ENCODE measurements around the gene VASH1. TPM values are rescaled to one million over a fixed set of nuclear protein-coding genes. Genes with fewer than 3 reads are reported as not detected.
"Not testable (repeated sequence)": the region's sequence is repeated elsewhere in the genome, so short reads cannot be mapped to it uniquely, and the experiment has no call there.

Gene VASH1
- total RNA-seq, 2 experiments from 2014 or later = 2.5 to 2.6 TPM

DNA sequence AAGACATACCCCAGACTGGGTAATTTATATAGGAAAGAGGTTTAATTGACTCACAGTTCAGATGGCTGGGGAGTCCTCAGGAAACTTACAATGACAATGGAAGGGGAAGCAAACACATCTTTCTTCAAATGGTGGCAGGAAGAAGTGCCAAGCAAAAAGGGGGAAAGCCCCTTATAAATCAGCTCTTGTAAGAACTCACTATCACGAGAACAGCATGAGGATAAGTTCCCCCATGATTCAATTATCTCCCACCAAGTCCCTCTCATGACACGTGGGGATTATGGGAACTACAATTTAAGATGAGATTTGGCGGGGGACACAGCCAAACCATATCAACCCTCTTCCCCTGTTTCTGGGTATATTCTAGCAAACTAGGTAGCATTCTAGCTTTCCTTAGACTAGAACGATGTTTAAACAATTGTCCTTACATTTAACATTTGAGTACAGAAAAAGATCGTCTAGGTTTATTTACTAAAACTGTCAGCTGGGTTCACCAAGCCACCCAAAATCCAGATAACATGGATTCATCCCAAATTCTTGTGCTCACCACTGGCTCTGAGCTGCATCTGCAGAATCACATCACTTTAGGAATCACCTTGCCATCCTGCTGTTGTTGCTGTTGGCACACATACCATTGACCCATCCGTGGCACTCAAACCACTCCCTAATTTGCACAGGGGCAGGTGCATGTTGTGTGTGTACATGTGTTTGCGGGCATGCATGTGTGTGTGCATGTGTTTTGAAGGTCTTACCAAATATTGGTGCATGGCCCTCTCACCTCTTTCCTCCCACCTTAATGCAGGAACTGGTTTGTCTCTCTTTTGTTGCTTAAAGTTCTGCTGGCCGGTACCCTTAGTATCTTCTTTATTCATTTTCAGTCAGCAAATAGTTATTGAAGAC is 36.4 kb upstream of the VASH1 start:
- H3K36me3 Mint-ChIP-seq (ENCODE audit: low read depth) = no peaks in the 10 kb centered on the region
- no peak for DNase-seq
- CTCF ChIA-PET = interaction anchor here (1.2 to 1.7 kb wide), 2 partner anchors 15 to 85 kb away, joined by 3 read pairs; no protein-coding TSS in a partner anchor
- H3K27me3 Mint-ChIP-seq = peaks cover 24% of the 10 kb centered on the region
- H3K4me1 Mint-ChIP-seq = peaks cover 4% of the 10 kb centered on the region
- POLR2A ChIA-PET = no interaction called here
- H3K27ac Mint-ChIP-seq = no peak overlapping the region
- H3K9me3 Mint-ChIP-seq = no peaks in the 10 kb centered on the region
- no peak overlapping the region for H3K4me3 Mint-ChIP-seq

DNA sequence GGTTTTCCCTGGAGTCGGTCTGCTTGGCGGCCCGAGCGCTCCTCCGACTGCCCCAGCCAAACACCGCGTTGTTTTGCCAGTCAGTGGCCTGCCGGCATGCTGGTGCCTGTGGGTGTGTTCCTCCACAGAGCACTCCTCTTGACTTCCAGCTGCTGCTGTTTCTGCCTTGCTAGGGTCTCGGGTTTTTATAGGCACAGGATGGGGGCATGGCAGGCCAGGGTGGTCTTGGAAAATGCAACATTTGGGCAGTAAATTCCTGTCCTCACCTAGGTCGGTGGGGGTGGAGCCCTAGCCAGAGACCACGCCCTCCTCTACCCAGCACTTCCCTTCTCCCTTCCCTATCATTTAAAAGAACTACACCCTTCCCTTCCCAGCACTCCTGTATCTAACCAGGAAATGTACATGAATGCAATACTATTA is 34.7 kb upstream of the VASH1 start:
- no peaks in the 10 kb centered on the region for H3K36me3 Mint-ChIP-seq (ENCODE audit: low read depth)
- no peaks in the 10 kb centered on the region for H3K9me3 Mint-ChIP-seq
- no peak overlapping the region for H3K4me3 Mint-ChIP-seq
- no peak for DNase-seq
- H3K27ac Mint-ChIP-seq = no peak overlapping the region
- POLR2A ChIA-PET = no interaction called here
- CTCF ChIA-PET = no interaction called here
- no peaks in the 10 kb centered on the region for H3K4me1 Mint-ChIP-seq
- peaks cover 31% of the 10 kb centered on the region for H3K27me3 Mint-ChIP-seq

DNA sequence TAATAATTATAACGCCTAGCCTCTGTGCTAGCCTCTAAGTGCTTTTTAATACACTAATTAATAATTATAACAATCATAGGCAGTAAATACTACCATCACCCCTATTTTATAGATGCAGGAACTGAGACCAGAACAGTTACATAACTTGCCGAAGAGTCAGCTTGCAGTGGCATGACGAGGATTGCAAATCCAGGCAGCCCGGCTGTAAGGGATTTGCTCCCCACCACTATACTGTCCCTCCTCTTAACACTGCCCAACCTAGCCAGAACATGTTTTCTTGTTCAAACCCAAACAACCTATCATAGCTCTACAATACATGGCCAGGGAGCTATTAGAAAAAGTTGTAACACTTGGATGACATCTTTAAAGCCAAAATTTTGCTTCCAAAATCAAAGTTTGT is 33.9 kb upstream of the VASH1 start:
- Mint-ChIP-seq H3K4me3 (no peak overlapping the region), H3K36me3 (ENCODE audit: low read depth) (no peaks in the 10 kb centered on the region), H3K27me3 (peaks cover 31% of the 10 kb centered on the region), H3K9me3 (no peaks in the 10 kb centered on the region), H3K27ac (no peak overlapping the region), H3K4me1 (no peaks in the 10 kb centered on the region)
- CTCF ChIA-PET = no interaction called here
- DNase-seq = no peak
- POLR2A ChIA-PET = no interaction called here

DNA sequence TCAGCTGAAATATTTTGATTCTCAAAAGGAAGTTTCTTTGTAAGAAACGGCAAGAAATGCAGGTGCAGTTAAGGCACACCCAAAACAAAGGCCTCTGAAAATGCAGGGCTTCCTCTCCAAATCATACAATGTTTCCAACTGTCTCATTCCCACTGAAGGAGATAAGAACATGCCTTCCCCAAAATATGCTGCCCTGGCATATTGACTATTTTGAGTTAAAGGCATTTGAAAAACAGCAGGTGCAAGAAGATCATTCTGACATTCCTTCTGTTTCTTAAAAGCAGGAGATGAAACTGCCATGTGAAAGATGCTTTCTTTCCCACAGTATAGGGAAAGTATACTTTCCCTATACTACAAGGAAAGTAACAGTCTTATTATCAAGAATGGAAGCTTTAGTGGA is 33.4 kb upstream of the VASH1 start:
- Mint-ChIP-seq H3K9me3 (no peaks in the 10 kb centered on the region), H3K27ac (no peak overlapping the region), H3K27me3 (peaks cover 31% of the 10 kb centered on the region), H3K36me3 (ENCODE audit: low read depth) (no peaks in the 10 kb centered on the region), H3K4me1 (no peaks in the 10 kb centered on the region), H3K4me3 (no peak overlapping the region)
- POLR2A ChIA-PET = no interaction called here
- DNase-seq = no peak
- CTCF ChIA-PET = no interaction called here

DNA sequence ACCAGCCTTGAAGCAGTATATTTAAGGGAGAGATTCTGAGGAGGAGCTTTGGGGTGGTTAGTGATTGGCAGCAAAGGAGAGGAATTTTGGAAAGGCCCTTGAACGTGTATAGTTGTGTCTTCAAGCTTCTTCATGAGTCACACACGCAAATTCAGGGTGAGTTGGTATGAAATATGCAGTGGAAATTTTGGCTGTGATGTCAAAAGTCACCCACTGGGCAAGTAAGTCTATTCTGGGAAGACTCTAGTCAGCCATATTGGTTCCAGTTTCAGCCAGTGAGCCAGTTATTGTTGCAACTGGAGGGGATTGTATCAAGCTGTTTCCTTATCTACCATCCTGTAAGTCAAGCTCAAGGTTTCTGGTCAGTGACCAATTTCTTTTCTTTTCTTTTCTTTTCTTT is 32.0 kb upstream of the VASH1 start:
- Mint-ChIP-seq H3K9me3 (no peaks in the 10 kb centered on the region), H3K27ac (no peak overlapping the region), H3K36me3 (ENCODE audit: low read depth) (no peaks in the 10 kb centered on the region), H3K4me1 (no peaks in the 10 kb centered on the region), H3K4me3 (no peak overlapping the region), H3K27me3 (peaks cover 28% of the 10 kb centered on the region)
- ChIA-PET POLR2A (no interaction called here), CTCF (interaction anchor here (0.6 kb wide), 1 partner anchor 92 kb away, joined by 4 read pairs; no protein-coding TSS in a partner anchor)
- DNase-seq = no peak

DNA sequence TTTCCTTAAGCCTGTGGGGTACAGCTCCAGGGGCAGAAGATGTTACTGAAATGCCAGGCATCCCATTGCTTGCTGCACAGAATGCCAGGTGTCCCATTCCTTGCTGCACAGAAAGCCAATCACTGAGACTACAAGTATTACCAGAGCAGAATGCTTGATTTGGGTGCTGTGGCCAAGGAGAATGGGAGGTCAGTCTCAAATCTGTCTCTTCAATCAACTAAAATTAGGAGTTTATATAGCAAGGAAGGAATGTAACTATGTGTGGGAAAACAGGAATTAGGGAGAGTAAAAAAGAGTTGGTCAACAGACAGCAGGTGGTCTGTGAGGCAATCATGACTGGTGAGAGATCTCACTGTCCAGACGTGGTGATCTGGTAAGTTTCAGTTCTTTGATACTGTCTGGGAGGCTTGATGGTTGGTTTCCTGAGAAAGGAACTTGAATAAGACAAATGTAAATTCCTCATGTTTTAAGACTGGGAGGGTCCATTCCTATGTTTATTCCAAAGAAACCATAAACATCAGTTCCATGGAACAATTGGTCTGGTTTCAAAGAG is 31.2 kb upstream of the VASH1 start:
- CTCF ChIA-PET = interaction anchor here (0.6 kb wide), 1 partner anchor 91 kb away, joined by 4 read pairs; no protein-coding TSS in a partner anchor
- no peak overlapping the region for H3K4me3 Mint-ChIP-seq

DNA sequence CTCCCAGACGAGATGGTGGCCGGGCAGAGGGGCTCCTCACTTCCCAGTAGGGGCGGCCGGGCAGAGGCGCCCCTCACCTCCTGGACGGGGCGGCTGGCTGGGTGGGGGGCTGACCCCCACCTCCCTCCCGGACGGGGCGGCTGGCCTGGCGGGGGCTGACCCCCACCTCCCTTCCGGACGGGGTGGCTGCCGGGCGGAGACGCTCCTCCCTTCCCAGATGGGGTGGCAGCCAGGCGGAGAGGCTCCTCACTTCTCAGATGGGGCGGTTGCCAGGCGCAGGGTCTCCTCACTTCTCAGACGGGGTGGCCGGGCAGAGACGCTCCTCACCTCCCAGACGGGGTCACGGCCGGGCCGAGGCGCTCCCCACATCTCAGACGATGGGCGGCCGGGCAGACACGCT is 26.8 kb upstream of the VASH1 start:
- H3K36me3 Mint-ChIP-seq (ENCODE audit: low read depth); H3K9me3 Mint-ChIP-seq; H3K27ac Mint-ChIP-seq; H3K4me3 Mint-ChIP-seq; DNase-seq; POLR2A ChIA-PET; H3K4me1 Mint-ChIP-seq; CTCF ChIA-PET: not testable (repeated sequence)
- peaks cover 38% of the 10 kb centered on the region for H3K27me3 Mint-ChIP-seq

More for the DNA sequence above, 31.2 kb upstream of the VASH1 start:
- no peaks in the 10 kb centered on the region for H3K4me1 Mint-ChIP-seq
- no peaks in the 10 kb centered on the region for H3K36me3 Mint-ChIP-seq (ENCODE audit: low read depth)
- H3K9me3 Mint-ChIP-seq = no peaks in the 10 kb centered on the region
- POLR2A ChIA-PET = no interaction called here
- peaks cover 26% of the 10 kb centered on the region for H3K27me3 Mint-ChIP-seq
- no peak for DNase-seq
- no peak overlapping the region for H3K27ac Mint-ChIP-seq

DNA sequence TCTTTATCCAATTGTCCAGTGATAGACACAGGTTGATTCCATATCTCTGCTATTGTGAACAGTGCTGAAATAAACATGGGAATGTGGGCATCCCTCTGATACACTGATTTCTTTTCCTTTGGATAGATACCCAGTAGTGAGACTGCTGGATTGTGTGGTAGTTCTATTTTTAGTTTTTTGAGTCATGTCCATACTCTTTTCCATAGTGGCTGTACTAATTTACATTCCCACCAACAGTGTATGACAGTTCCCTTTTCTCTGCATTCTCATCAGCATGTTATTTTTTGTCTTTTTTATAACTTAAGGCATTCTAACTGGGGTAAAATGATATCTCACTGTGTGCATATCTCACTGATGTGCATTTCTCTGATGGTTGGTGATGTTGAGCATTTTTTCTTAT is 24.8 kb upstream of the VASH1 start:
- POLR2A ChIA-PET = no interaction called here
- peaks cover 8% of the 10 kb centered on the region for H3K9me3 Mint-ChIP-seq
- CTCF ChIA-PET = no interaction called here
- no peaks in the 10 kb centered on the region for H3K4me1 Mint-ChIP-seq
- no peak overlapping the region for H3K27ac Mint-ChIP-seq
- DNase-seq = no peak
- H3K4me3 Mint-ChIP-seq = no peak overlapping the region
- peaks cover 7% of the 10 kb centered on the region for H3K36me3 Mint-ChIP-seq (ENCODE audit: low read depth)
- H3K27me3 Mint-ChIP-seq = peaks cover 40% of the 10 kb centered on the region

DNA sequence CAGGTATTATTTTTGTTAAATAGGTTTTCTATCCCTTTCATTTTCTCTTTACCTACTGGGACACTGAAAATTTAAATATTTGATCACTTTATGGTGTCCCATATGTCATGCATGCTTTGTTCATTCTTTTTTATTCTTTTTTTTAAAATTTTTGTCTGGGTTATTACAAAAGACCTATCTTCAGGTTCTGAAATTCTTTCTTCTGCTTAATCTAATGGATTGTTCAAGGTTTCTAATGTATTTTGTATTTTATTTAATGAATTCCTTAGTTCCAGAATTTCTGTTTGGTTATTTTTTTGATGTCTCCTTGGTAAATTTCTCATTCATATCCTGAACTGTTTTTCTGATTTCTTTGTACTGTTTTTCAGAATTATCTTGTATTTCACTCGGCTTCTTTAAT is 20.2 kb upstream of the VASH1 start:
- no peak overlapping the region for H3K27ac Mint-ChIP-seq
- CTCF ChIA-PET = no interaction called here

DNA sequence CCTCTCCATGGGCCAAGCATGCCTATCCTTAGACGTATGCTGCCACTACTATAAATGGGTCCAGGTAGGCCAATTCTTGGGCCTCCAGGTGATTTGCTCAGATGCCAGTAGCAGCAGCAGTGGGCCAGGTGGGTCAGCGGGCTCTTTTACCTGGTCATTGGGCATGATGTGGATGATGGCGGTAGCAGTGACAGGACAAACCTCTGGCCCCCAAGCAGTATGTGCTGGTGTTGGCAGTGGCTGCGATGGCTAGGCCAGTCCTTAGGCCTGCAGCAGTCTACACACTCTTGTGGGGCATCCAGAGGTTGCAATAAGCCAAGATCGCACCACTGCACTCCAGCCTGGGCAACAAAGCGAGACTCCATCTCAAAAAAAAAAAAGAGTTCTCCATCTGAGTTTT is 19.1 kb upstream of the VASH1 start:
- Mint-ChIP-seq H3K9me3 (peaks cover 17% of the 10 kb centered on the region), H3K36me3 (ENCODE audit: low read depth) (peaks cover 10% of the 10 kb centered on the region), H3K27me3 (peaks cover 47% of the 10 kb centered on the region), H3K27ac (no peak overlapping the region), H3K4me3 (no peak overlapping the region), H3K4me1 (no peaks in the 10 kb centered on the region)
- ChIA-PET CTCF (no interaction called here), POLR2A (no interaction called here)
- no peak for DNase-seq

More for the DNA sequence above, 20.2 kb upstream of the VASH1 start:
- peaks cover 10% of the 10 kb centered on the region for H3K36me3 Mint-ChIP-seq (ENCODE audit: low read depth)
- no peaks in the 10 kb centered on the region for H3K4me1 Mint-ChIP-seq
- no peak for DNase-seq
- H3K9me3 Mint-ChIP-seq = peaks cover 17% of the 10 kb centered on the region
- POLR2A ChIA-PET = no interaction called here
- H3K27me3 Mint-ChIP-seq = peaks cover 49% of the 10 kb centered on the region
- H3K4me3 Mint-ChIP-seq = no peak overlapping the region

DNA sequence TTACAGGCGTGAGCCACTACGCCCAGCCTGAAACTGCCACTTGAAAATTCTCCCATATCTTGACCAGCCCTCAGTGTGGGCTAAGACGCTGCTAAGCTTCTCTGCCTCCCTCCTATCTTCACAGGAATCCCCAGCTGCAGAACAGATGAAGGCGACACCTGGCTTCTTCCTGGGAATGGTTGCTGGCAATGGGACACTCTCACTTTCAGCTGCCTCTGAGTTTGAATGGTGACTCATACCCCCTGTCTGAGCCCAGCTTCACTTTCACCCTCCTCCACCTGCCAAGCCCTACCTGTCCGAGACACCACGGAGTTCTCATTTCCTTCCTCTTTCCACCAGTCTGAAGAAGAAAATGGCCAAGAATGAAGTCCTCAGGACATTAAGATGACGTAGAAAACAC is 18.3 kb upstream of the VASH1 start:
- H3K27me3 Mint-ChIP-seq = peaks cover 43% of the 10 kb centered on the region
- ChIA-PET POLR2A (no interaction called here), CTCF (no interaction called here)
- no peak overlapping the region for H3K27ac Mint-ChIP-seq
- peaks cover 17% of the 10 kb centered on the region for H3K9me3 Mint-ChIP-seq
- DNase-seq = no peak
- H3K36me3 Mint-ChIP-seq (ENCODE audit: low read depth) = peaks cover 10% of the 10 kb centered on the region
- H3K4me3 Mint-ChIP-seq = no peak overlapping the region
- H3K4me1 Mint-ChIP-seq = no peaks in the 10 kb centered on the region

DNA sequence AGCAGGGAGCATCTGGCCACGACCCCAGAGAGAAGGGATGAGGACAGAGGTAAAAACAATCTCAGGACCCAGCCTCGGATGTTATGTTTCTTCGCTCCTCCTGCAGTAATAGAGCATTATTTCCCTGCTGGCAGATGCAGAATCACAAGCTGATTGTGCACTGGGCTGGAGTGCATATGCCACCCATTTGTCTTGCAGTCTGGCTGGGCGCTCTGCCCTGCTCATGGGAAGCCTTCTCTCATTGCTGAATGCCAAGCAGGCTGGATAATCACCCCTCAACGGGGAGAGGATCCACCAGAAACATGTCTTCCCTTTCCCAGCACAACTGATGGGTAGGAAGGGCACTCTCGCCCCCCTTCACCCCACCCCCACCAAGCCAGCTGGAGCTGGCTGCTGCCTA is 8.5 kb upstream of the VASH1 start:
- Mint-ChIP-seq H3K27me3 (peaks cover 11% of the 10 kb centered on the region), H3K9me3 (no peaks in the 10 kb centered on the region), H3K27ac (no peak overlapping the region), H3K36me3 (ENCODE audit: low read depth) (no peaks in the 10 kb centered on the region), H3K4me1 (no peaks in the 10 kb centered on the region), H3K4me3 (no peak overlapping the region)
- no peak for DNase-seq
- POLR2A ChIA-PET = no interaction called here
- CTCF ChIA-PET = no interaction called here

DNA sequence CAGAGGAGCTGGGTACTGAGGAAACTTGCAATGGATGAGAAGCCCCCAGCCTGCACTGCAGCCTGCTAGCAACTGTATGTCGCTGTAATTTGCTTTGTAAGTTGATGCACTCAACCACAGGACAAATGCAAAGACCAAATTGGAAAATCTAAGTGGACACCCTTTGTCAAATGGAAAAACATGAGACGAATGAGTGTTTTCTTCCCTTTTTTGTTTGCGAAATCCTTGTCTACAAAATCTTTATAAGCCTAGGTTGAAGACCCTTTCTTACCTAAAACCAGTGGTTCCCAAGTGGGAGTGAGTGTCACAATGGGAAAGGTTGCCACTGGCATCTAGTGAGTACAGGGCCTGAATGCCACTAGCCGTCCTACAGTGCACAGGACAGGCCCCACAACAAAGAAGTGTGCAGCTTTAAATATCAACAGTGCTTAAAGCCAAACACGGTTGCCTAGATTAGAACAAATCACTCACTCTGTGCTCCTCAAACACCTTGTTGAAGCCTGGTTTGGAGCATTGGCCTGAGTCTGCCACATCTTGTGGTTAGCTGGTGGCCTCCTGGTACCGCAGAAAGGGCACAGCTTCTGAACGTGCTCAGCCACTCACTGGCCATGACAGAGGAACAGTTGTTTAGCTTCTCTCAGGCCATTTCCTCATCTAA is 7.6 kb upstream of the VASH1 start:
- H3K4me3 Mint-ChIP-seq = no peak overlapping the region
- H3K4me1 Mint-ChIP-seq = no peaks in the 10 kb centered on the region
- H3K9me3 Mint-ChIP-seq = no peaks in the 10 kb centered on the region
- H3K36me3 Mint-ChIP-seq (ENCODE audit: low read depth) = no peaks in the 10 kb centered on the region
- H3K27ac Mint-ChIP-seq = no peak overlapping the region
- POLR2A ChIA-PET = no interaction called here
- DNase-seq = no peak
- peaks cover 16% of the 10 kb centered on the region for H3K27me3 Mint-ChIP-seq
- CTCF ChIA-PET = no interaction called here

Measured in activated CD4-positive, alpha-beta memory T cell treated with anti-CD3 and anti-CD28 coated beads, Interleukin-2, amount 10 ng/mL, durations not matched to agents 7 days and 5 days (primary cell).